Panc1 (cell line): ENCODE measurements around the gene EFCAB11. TPM values are rescaled to one million over a fixed set of nuclear protein-coding genes. Genes with fewer than 3 reads are reported as not detected.

Experiments used
- ATAC-seq: fragments of 200-7000 bp; cut with Tn5 transposase; 2 replicates; pipeline ENCODE4 v1.9.1; 2020; ENCODE audit warnings: mild to moderate bottlenecking, moderate library complexity
- BruUV-seq: library from RNA; stranded (reverse); fragments of 400-500 nt; replicated peaks from 2 replicates; lab custom pipeline; 2021; lab: Mats Ljungman, UMichigan
- CTCF ChIA-PET: fragments of 300-600 bp; sonication (Branson Sonifier 250); formaldehyde crosslinking; loops from one replicate; lab custom pipeline; 2022; ENCODE audit warnings: antibody characterized with exemption; lab: Charles Lee
- POLR2A ChIA-PET: fragments of 300-600 bp; sonication (Branson Sonifier 250); formaldehyde crosslinking; loops from one replicate; lab custom pipeline; 2022; ENCODE audit warnings: antibody characterized with exemption; lab: Charles Lee
- DNase-seq: peaks from one replicate; pipeline ENCODE4 v3.0.0-alpha.2; 2010; ENCODE audit warnings: low read depth, low spot score
- H3K27ac ChIP-seq: 2 replicates; pipeline ENCODE4 v1.5.1; 2011; ENCODE audit warnings: mild to moderate bottlenecking, low read length, inconsistent platforms
- H3K27me3 ChIP-seq: fragments of 200-500 bp; sonication (Bioruptor generic); 2 replicates; pipeline ENCODE4 v1.6.0; 2014; ENCODE audit warnings: low read length, inconsistent platforms; ENCODE audit not compliant: control insufficient read depth, insufficient read depth
- H3K36me3 ChIP-seq: fragments of 200-500 bp; sonication (Bioruptor generic); 2 replicates; pipeline ENCODE4 v1.5.1; 2014; ENCODE audit warnings: inconsistent platforms, mild to moderate bottlenecking, low read length, moderate library complexity; ENCODE audit not compliant: control insufficient read depth, insufficient read depth
- H3K4me1 ChIP-seq: 2 replicates; pipeline ENCODE4 v1.5.1; 2011; ENCODE audit warnings: inconsistent platforms, mild to moderate bottlenecking, low read length, moderate library complexity; ENCODE audit not compliant: control insufficient read depth, insufficient read depth
- H3K4me3 ChIP-seq, 2 experiments: 2 replicates each; pipeline ENCODE4 v1.5.1; 2011 to 2012; ENCODE audit warnings: low read depth in 2 of 2, low read length in 2 of 2, mild to moderate bottlenecking in 2 of 2, inconsistent platforms in 1 of 2, moderate library complexity in 1 of 2
- H3K9me3 ChIP-seq: fragments of 200-500 bp; sonication (Bioruptor generic); 2 replicates; pipeline ENCODE4 v1.5.1; 2014; ENCODE audit warnings: low read depth, mild to moderate bottlenecking, inconsistent platforms, low read length, moderate library complexity; ENCODE audit not compliant: control insufficient read depth, insufficient read depth
- POLR2AphosphoS5 ChIP-seq: IDR thresholded peaks from 2 replicates; pipeline ENCODE4 v1.6.1; 2012; ENCODE audit warnings: mild to moderate bottlenecking, low read depth, low read length, moderate library complexity
- SIN3A ChIP-seq: IDR thresholded peaks from 2 replicates; pipeline ENCODE4 v1.6.1; 2012; ENCODE audit warnings: low read depth, mild to moderate bottlenecking, low read length, moderate library complexity, borderline replicate concordance; ENCODE audit not compliant: insufficient read depth
- TCF7L2 ChIP-seq: IDR thresholded peaks from 2 replicates; pipeline ENCODE4 v1.6.1; 2011; ENCODE audit warnings: mild to moderate bottlenecking, low read depth, low read length, inconsistent platforms
- in situ Hi-C: cut with HindIII; loops from 2 replicates; pipeline ENCODE4 v1.10.0; 2016; ENCODE audit warnings: low sequenced_read_pairs, low pct_unique_long_range_greater_than_20kb
- intact Hi-C: fragments of 100-400 bp; cut with micrococcal nuclease; formaldehyde crosslinking; loops from one replicate; pipeline ENCODE4 v1.10.0; 2022; ENCODE audit not compliant: unreplicated experiment
- total RNA-seq: library from RNA; stranded (reverse); gene quantifications from one replicate; pipeline ENCODE4 v1.2.1, GENCODE V29; 2021; ENCODE audit not compliant: unreplicated experiment
- TF ChIP-seq, protein P1 (sequence below): fragments of 450-650 bp; IDR thresholded peaks from 2 replicates; pipeline ENCODE4 v1.5.1; 2017; ENCODE audit warnings: mild to moderate bottlenecking
- TF ChIP-seq, protein P2 (sequence below), 2 experiments: IDR thresholded peaks; 2 replicates each; pipeline ENCODE4 v1.6.1; 2011 to 2012; ENCODE audit warnings: low read depth in 2 of 2, control low read depth in 1 of 2, low read length in 1 of 2, mild to moderate bottlenecking in 1 of 2, moderate library complexity in 1 of 2; ENCODE audit not compliant: insufficient read depth in 1 of 2

EFCAB11 gene
- total RNA-seq, 1 experiment from 2014 or later = 12.3 TPM

DNA sequence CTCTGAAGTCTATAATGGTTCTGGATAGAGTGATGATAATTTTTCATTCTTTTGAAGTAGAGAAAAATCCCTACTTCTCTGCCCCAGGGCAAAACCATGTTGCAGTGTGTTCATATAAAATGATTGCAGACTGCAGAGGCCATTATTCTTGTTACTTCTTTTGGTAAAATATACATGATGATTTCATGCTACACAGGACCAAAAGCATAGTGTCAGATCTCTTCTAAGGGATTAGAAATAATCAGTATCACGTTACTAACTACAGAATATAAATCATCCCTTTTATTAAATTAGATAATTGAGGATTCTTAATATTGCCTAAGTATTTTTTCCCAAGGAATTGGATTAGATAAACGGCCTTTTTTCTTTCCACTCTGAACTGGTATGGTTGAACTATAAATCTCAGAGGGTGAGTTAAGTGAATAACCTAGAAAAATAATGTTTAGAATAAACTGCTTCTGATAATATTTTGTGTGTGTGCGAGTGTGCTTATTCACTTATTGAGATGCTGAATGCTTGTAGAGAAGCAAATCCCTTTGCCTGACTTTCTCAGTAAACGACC lies 156.2 kb downstream of the EFCAB11 start:
- TF ChIP-seq POLR2AphosphoS5 (no peak), TCF7L2 (no peak), SIN3A (no peak)
- TF ChIP-seq, protein P1, sequence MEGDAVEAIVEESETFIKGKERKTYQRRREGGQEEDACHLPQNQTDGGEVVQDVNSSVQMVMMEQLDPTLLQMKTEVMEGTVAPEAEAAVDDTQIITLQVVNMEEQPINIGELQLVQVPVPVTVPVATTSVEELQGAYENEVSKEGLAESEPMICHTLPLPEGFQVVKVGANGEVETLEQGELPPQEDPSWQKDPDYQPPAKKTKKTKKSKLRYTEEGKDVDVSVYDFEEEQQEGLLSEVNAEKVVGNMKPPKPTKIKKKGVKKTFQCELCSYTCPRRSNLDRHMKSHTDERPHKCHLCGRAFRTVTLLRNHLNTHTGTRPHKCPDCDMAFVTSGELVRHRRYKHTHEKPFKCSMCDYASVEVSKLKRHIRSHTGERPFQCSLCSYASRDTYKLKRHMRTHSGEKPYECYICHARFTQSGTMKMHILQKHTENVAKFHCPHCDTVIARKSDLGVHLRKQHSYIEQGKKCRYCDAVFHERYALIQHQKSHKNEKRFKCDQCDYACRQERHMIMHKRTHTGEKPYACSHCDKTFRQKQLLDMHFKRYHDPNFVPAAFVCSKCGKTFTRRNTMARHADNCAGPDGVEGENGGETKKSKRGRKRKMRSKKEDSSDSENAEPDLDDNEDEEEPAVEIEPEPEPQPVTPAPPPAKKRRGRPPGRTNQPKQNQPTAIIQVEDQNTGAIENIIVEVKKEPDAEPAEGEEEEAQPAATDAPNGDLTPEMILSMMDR = no peak
- TF ChIP-seq, protein P2, sequence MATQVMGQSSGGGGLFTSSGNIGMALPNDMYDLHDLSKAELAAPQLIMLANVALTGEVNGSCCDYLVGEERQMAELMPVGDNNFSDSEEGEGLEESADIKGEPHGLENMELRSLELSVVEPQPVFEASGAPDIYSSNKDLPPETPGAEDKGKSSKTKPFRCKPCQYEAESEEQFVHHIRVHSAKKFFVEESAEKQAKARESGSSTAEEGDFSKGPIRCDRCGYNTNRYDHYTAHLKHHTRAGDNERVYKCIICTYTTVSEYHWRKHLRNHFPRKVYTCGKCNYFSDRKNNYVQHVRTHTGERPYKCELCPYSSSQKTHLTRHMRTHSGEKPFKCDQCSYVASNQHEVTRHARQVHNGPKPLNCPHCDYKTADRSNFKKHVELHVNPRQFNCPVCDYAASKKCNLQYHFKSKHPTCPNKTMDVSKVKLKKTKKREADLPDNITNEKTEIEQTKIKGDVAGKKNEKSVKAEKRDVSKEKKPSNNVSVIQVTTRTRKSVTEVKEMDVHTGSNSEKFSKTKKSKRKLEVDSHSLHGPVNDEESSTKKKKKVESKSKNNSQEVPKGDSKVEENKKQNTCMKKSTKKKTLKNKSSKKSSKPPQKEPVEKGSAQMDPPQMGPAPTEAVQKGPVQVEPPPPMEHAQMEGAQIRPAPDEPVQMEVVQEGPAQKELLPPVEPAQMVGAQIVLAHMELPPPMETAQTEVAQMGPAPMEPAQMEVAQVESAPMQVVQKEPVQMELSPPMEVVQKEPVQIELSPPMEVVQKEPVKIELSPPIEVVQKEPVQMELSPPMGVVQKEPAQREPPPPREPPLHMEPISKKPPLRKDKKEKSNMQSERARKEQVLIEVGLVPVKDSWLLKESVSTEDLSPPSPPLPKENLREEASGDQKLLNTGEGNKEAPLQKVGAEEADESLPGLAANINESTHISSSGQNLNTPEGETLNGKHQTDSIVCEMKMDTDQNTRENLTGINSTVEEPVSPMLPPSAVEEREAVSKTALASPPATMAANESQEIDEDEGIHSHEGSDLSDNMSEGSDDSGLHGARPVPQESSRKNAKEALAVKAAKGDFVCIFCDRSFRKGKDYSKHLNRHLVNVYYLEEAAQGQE (IDR thresholded peaks at IDR 0.05; ENCODE audit: insufficient read depth in 1 of 2, low read depth in 2 of 2, low read length in 1 of 2) = no peak
- intact Hi-C loops (no loop called here), in situ Hi-C loops (no loop called here)
- Histone ChIP-seq H3K4me3 (no peak overlapping the region), H3K27ac (no peak overlapping the region), H3K36me3 (no peaks in the 10 kb centered on the region), H3K9me3 (no peaks in the 10 kb centered on the region), H3K4me1 (no peaks in the 10 kb centered on the region), H3K27me3 (no peaks in the 10 kb centered on the region)
- ChIA-PET CTCF (no interaction called here), POLR2A (no interaction called here)
- ATAC-seq (no peak), DNase-seq (no peak)
- BruUV-seq = no TSS peak

DNA sequence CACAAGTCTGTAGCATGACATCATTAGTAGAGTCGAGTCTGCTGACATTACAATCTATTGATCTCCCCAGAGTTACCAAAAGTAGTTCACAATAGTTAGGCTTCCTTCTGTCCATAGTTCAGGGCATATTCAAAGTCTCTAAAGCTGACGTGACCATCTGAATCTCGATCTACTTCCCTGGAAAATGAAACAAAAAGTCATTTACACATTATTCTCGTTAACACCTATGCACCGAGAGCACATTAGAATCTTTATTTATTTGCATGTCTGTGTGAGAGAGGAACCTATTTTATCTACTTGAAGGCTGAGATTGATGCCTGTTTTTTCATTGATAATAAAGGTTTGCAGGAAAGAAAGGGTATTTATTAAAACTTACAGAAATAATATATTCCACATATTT lies 157.4 kb downstream of the EFCAB11 start:
- H3K36me3 ChIP-seq = no peaks in the 10 kb centered on the region
- H3K4me1 ChIP-seq = no peaks in the 10 kb centered on the region
- H3K4me3 ChIP-seq = no peak overlapping the region
- BruUV-seq = no TSS peak
- no peak overlapping the region for H3K27ac ChIP-seq
- H3K9me3 ChIP-seq = no peaks in the 10 kb centered on the region
- no peaks in the 10 kb centered on the region for H3K27me3 ChIP-seq
- ATAC-seq (no peak), DNase-seq (no peak)
- intact Hi-C loops (no loop called here), in situ Hi-C loops (no loop called here)
- CTCF ChIA-PET = no interaction called here
- TF ChIP-seq, protein P1 = no peak
- TF ChIP-seq, protein P2 (IDR thresholded peaks at IDR 0.05; ENCODE audit: insufficient read depth in 1 of 2, low read depth in 2 of 2, low read length in 1 of 2) = no peak
- TF ChIP-seq TCF7L2 (no peak), POLR2AphosphoS5 (no peak)
- POLR2A ChIA-PET = no interaction called here
